Left hindlimb (tissue), 1 donor: ENCODE results near the gene TSR1.
"Not testable (repeated sequence)": the region's sequence is repeated elsewhere in the genome, so short reads cannot be mapped to it uniquely, and the experiment has no call there.

ENCODE experiments used
- DNase-seq: peaks from one replicate; pipeline ENCODE4 v3.0.0-alpha.2; 2018

TSR1 gene

DNA sequence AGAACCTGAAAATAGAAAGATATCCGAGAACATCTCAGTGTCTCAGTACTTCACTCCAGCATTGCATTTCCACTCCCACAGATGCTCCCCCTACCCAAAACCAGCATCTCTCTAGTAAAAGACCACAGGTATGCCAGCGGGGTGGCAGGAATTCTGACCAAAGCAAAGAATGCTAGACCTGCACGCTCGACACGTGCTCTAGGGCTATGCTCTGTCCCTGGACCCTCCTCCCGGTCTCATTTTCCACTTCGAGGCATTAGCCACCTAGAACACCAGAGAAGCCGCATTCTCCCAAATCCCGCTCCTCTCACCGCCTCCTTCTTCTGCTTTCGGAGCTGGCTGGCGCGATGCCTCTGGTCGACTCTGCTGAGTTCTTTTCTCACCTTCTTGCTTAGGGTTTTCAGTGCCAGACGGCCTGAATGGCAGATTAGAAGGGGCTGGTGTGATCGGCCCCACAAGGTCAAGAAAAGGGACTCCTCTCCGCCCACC lies 487 bp downstream of the TSR1 start:
- no peak for DNase-seq

DNA sequence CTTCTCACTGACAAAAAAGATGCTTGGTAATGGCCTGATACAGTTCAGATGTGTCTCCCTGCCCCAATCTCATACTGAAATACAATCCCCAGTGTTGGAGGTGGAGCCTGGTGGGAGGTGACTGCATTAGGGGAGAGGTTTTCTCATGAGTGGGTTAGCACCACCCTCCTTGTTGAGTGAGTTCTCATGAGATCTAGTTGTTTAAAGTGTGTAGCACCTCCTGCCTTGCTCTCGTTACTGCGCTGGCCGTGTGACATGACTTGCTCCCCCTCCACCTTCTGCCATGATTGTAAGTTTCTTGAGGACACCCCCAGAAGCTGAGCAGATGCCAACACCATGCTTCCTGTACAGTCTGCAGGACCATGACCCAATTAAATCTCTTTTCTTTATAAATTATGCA lies 5.0 kb downstream of the TSR1 start:
- no peak for DNase-seq

DNA sequence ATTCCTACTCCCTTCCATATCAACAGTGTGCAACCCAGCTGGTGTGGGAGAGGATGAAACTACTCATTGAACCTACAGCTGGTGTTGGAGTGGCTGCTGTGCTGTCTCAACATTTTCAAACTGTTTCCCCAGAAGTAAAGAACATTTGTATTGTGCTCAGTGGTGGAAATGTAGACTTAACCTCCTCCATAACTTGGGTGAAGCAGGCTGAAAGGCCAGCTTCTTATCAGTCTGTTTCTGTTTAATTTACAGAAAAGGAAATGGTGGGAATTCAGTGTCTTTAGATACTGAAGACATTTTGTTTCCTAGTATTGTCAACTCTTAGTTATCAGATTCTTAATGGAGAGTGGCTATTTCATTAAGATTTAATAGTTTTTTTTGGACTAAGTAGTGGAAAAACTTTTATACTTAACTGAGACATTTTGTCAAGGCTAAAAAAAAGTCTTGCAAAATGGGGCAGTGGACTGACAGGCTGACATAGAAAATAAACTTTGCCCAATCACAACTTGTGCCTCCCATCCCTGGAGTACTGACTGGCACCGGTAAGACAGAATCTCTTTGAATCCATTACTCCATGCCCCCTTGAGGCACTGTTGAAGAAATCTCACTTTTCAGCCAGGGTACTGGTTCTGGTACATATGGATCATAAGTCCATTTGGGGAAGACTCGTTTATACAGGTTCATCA lies 12.5 kb downstream of the TSR1 start:
- no peak for DNase-seq

- DNase-seq: no peak
Measured at GRCh38 chr17:2321399-2321798, 14.9 kb downstream of the TSR1 start.

GRCh38 chr17:2319051-2319450 lies 17.2 kb downstream of the TSR1 start:
- no peak for DNase-seq

GRCh38 chr17:2317796-2318195 lies 18.5 kb downstream of the TSR1 start:
- DNase-seq: no peak

DNA sequence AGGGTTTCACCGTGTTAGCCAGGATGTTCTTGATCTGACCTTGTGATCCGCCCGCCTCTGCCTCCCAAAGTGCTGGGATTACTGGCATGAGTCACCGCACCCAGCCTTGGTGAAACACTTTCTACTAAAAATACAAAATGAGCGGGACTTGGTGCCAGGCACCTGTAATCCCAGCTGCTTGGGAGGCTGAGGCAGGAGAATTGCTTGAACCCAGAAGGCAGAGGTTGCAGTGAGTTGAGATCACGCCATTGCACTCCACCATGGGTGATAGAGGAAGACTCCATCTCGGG lies 19.4 kb downstream of the TSR1 start:
- DNase-seq: not testable (repeated sequence)

DNA sequence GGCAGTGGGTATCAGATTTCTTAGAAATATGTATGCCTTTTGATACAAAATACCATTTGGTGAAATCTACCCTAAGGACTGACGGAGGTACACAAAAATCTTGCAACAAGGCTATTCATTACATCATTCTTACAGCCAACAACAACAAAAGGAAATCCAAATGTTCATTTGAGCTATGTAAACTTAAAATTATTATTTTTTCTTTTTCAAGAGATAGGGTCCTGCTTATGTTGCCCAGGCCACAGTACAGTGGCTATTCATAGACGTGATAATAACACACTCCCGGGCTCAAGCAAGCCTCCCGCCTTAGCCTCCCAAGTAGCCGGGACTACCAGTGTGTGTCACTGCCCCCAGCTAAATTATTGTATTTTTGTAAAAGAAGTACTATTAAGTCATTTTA lies 23.5 kb downstream of the TSR1 start:
- no peak for DNase-seq

DNA sequence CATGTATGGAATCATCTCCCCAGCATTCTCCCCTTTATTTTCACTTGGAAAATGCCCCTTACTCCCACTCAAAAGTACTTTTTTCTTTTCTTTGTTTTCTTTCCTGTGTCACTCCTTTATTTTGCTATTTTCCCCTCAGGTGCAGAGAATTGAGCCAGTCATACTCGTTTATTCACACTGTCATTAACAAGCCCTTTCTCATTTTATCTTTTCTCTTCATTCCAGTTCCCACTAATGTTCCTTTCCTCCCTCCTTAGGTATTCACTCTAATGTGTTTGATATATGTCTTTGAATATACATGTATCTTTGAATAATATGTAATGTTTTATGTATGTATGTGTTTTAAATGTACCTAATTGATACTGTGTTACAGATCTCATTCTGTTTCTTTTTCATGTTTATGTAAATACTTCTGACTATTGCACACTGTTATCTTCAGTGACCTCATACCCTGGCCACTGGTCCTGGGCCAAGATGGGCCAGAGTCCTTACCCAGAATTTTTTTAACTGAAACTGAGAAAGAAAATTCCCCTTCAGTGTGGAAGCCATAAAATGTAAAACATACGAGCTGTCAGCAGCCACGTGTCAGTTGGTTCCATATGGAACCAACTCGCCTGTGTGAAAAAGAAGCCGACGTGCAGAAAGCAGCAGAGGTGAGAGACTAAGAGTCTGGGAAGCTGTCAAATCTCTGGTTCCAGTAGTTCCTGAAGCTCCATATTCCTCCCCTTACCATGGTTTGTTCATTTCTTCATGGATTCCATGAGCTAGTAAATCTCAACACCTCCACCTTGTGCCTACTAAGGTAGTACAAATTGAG lies 26.7 kb downstream of the TSR1 start:
- DNase-seq: no peak

- no peak for DNase-seq
Measured at GRCh38 chr17:2304931-2305330, 31.3 kb downstream of the TSR1 start.

- peak; percentile 96 for DNase-seq
Measured at GRCh38 chr17:2303204-2304188, 32.8 kb downstream of the TSR1 start, which contains the start of the genes SMG6 and SRR. Gene SMG6, minus strand, starts transcription at chr17:2303785. Its CDS starts 65 bp downstream, at chr17:2303720. Gene SRR, plus strand, starts transcription at chr17:2303950. Its CDS starts 11,611 bp downstream, at chr17:2315561.

- DNase-seq: no peak
Measured at GRCh38 chr17:2302778-2303203, 33.5 kb downstream of the TSR1 start.

- DNase-seq: no peak
Measured at GRCh38 chr17:2299756-2300155, 36.5 kb downstream of the TSR1 start.

- no peak for DNase-seq
Measured at GRCh38 chr17:2299136-2299535, 37.1 kb downstream of the TSR1 start.

DNA sequence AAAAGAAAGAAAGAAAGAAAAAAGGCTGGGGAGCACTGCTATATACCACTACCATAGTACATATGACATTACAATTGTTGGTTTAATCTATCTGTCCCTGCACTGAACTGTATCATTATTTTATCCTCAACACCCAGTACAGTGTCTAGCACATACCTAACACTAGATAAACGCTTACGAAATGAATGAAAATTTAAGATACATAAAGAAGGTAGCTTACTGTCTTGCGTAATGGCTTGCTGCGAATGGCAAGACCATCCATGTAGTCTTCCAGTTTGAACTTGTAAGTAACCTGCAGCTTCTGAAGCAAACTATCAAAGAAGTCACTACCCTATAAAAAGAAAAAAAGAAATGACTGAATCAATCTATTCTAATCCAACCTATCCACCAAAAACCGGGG lies 39.2 kb downstream of the TSR1 start:
- DNase-seq: no peak

DNA sequence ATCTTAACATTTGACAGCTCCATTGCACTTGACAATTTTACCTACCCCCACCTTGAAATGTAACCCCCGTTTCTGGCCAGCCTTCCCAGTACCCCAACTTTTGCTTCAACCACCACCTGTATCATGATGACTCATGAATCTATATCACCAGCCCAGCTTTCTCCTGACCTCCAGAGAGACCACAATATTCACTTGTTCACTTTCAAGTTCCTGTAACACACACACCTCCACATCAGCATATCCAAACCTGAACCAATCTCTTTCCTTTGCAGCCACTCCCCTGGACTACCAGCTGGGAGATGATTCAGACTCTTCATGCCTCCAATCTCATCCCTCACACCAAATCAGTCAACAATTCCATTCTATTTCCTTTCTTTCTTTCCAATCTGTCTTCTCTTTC lies 40.7 kb downstream of the TSR1 start:
- no peak for DNase-seq

DNA sequence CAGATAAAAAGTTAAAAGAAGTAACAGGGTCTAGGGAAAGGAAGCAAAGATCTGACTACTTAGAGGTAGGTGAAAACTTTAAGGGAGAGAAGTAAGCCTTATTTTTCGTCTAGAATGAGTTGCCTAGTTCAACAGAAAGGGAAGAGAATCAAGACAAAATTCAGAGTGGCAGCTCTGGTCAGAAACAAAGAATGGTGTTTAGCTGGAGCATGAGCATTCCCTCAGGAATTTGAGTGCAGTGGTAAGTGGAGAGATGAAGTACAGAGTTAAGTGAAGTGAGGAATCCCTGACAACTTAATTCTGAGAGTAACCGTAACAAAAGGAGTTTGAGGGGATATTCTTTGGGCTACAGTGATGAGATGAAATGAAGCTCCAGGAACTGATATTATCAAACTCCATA lies 44.2 kb downstream of the TSR1 start:
- no peak for DNase-seq

DNA sequence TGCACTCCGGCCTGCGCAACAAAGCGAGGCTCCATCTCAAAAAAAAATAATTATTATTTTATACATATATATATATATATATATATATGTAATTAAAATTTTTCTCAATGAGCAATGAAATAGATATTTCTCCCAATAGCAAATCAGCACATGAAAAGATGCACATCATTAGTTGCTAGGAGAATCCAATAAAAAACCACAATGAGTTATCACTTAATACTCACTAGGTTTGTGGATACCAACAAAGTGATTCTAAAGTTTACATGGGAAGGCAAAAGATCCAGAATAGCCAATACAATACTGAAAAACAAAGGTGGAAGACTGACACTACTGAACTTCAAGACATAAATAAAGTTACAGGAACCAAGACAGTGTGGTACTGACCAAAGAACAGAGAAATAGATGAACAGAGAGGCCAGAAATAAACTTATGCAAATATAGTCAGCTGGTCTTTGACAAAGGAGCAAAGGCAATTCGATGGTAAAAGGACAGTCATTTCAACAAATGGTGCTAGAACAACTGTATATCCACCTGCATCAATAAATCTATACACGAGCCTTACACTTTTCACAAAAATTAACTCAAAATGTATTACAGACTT lies 46.3 kb downstream of the TSR1 start:
- no peak for DNase-seq

DNA sequence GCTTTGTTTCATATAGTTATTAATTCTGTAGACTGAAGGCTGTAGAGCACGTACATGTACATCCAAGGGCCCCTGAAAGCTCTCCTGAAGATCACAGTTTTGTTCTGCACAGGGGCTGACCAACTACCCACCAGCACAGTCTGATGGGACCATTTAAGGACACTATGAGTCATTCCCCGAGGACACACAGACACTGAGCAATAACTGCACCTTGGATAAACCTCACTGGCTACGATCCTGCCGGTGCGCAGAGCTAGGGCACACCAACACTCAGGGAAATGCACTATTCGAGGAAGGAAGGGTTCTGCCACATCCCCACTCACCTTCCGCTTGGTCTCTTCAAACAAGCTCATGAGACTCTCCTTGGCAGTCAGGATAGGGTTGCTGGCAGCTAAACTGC lies 53.0 kb downstream of the TSR1 start:
- no peak for DNase-seq

- DNase-seq: no peak
Measured at GRCh38 chr17:2282297-2282873, 53.9 kb downstream of the TSR1 start.

DNA sequence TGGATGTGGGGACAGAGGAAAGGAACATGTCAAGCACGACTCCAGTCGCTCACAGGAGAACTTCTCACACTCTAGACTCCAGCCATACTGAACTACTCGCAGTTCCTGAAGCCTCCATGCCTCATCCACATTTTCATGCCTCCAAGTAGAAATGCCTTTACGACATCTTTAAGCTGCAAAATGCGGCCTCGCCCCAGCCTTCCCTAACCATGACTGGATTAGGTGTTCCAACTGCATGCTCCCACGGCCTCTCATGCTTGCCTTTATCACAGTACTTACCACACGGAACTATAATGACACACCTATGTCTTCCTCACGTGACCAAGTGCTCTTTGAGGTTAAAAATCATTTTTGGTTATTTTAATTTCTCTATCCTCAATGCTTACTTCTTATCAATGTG lies 56.5 kb downstream of the TSR1 start:
- DNase-seq: no peak

- DNase-seq: no peak
Measured at GRCh38 chr17:2277429-2278170, 58.7 kb downstream of the TSR1 start.
